A549 treated with RU486 at 1 μM for 4 hours (cell line): Measurements from ENCODE around the gene CD276. TPM values are rescaled to one million over a fixed set of nuclear protein-coding genes. Genes with fewer than 3 reads are reported as not detected.

Experiments used
- total RNA-seq: library from RNA; stranded (reverse); fragments of 200-300 nt; extraction: Qiagen RNA extraction; gene quantifications from 5 replicates; pipeline ENCODE4 v1.2.3, GENCODE V29; 2022; ENCODE audit warnings: low read depth

The CD276 gene
- total RNA-seq: 66.9 to 93.5 TPM (median 80.5 TPM) in 5 replicates

GRCh38 chr15:73683777-73684580, at the start of gene CD276:
TSS of gene CD276 (plus strand) at chr15:73684383. CDS start at chr15:73699640, 15,257 bp downstream.

GRCh38 chr15:73753250-73754130, 69.3 kb downstream of the CD276 start, which contains the start of gene INSYN1:
TSS of gene INSYN1 (minus strand) at chr15:73753351. CDS start at chr15:73751130, 2,221 bp downstream.

Other genes with a start within 250 kb of the CD276 start
- gene REC114, start 241.2 kb upstream of the CD276 start, total RNA-seq: not detected in 5 replicates
- gene NPTN, start 51.0 kb upstream of the CD276 start, total RNA-seq: 191 to 219 TPM (median 195 TPM) in 5 replicates
- 1.2 to 2.4 TPM (median 2.0 TPM) in 5 replicates for gene INSYN1, start 69.0 kb downstream of the CD276 start, total RNA-seq
- not detected in 5 replicates for gene TBC1D21, start 189.2 kb downstream of the CD276 start, total RNA-seq
- 0.59 to 1.1 TPM (median 0.76 TPM) in 5 replicates for gene LOXL1, start 242.1 kb downstream of the CD276 start, total RNA-seq